HG03378 (cell line): Measurements from ENCODE around the gene EVX1.

Experiments
- ATAC-seq: cut with Tn5 transposase; IDR thresholded peaks from one replicate; pipeline ENCODE4 v1.9.1; 2021; ENCODE audit warnings: mild to moderate bottlenecking, moderate library complexity; ENCODE audit not compliant: unreplicated experiment

The EVX1 gene

DNA sequence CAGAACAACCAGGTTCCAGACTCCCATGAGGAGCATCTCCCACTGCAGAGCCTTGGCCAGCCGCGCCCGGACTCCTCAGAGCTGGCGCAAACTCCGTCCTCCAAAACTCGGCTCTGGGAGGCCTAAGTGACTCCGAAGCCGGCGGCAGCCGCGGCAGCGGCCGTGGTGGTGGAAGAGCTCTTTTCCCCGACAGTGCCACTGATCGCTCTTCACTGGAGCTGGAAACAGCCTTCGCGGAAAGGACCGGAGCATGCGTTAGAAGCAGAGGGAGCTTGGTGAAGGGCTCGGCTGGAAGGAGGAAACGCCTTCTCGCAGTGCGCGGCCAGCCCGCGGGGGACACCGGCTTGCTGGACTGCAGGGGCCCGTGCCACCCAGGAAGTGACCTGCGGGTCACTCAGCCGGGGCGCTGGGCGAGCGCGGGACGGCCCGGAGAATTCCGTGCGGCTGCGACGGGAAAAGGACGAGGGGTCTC, 37.7 kb upstream of the EVX1 start:
- no peak for ATAC-seq

DNA sequence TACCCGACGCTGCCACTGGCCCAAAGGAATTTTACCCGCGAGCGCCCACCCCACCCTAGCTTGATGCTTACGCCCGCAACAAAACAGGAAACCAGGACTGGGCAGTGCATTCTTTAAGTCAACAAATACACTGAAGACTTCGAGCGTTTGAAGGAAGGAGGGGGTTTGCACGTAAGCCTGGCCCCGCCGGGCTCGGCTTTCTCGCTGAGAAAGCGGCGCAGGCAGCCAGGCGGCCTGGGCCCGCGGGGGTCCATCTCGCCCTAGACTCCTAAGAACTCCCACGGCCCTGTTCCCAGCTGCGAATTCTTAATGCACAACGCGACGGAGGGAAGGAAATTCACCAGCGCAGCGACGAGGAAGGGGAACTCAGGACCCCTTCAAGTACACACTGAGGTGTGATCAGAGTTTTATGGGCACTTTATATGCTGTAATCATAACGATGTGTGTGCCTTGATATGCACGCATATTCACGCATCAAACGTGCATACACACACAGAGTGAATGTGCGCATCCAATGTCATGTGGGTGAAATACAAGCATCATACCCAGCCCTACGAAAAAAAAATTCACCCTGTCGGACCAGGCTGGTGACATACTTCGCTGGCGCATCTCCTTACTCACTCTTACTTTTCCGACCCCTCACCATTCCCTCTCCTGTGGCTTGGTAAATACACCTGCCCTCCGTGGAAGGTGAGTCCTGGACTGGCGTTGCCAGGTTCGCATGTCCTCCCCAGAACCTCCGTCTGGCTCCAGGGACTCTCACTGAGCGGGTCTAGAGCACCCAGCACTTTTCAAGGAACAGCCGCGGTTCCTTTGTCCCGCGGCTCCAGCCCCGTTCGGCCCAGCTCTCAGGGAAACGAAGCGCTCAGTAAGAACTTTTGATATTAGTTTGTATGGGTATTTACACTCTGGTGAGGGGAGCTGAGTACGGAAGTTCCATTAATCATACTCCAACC, 37.0 kb upstream of the EVX1 start:
- ATAC-seq, result no peak

DNA sequence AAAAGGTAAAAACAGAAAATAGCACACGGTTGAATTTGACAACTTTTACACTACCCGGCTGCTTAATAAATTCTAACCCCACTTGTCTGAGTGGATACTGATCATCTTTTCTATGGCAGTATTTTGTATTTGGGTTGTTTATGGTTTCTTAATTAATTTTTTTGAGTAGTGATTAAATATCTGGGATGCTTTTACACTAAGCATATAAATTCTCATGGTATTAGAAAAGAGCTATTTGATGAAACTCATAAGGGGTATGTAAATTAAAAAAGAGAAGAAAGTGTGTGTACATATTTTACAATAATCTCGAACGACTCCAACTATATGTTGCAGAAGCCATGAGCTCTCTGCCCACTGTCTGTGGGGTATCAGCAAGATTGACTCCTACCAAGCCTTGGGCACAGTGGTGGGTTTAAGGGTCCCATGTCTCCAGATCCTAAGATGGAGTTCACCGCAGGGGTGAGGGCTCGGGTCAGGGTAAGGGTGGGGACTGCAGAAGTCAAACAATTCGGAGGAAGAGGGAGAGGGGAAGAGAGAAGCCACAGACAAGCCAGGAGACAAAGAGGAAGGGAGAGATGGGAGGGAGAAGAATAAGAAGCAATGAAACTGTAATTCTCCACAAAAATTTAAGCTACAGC, 35.1 kb upstream of the EVX1 start:
- ATAC-seq, result no peak

DNA sequence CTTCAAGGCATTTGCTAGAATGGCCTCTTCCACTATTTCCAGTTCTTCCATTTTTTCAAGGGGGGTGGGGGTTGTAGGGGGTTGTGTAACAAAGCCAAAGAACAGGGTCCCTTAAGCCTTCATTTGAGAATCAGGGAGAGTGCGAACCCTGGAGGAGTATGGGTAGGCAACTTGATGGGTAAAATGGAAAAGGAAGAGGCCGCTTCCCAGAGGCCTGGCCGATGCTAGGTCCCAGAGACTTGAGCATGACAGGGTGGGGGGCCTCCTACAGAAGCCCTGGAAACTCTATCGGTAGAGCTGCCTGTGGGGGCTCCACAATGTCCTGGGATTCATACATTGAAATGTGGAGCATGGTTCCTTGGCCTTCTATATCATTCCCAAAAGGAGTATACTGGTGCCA, 33.6 kb upstream of the EVX1 start:
- ATAC-seq, result no peak

DNA sequence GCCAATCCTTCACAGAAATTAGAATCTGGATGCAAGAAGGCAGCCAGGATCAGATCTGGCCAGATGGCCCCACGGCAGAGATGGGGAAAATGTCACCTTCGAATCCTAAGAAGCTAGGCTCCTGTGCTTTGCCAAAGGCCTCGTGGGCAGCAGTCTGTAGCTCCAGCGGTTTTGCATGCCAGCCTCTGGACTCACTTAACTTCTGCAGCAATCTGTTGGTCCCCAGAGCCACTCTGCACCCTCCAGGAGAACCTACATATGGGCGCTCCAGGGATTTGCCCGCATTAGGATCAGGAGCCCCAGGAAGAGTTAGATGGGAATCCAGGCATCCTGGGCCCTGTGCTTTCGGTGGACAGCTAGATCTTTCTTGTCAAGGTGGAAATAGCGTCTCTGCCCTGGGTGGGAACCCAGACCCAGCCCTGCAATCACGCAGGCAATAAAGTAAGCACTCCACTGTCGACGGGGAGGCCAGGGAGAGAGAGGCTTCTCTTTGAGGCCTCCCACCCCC, 32.6 kb upstream of the EVX1 start:
- no peak for ATAC-seq

DNA sequence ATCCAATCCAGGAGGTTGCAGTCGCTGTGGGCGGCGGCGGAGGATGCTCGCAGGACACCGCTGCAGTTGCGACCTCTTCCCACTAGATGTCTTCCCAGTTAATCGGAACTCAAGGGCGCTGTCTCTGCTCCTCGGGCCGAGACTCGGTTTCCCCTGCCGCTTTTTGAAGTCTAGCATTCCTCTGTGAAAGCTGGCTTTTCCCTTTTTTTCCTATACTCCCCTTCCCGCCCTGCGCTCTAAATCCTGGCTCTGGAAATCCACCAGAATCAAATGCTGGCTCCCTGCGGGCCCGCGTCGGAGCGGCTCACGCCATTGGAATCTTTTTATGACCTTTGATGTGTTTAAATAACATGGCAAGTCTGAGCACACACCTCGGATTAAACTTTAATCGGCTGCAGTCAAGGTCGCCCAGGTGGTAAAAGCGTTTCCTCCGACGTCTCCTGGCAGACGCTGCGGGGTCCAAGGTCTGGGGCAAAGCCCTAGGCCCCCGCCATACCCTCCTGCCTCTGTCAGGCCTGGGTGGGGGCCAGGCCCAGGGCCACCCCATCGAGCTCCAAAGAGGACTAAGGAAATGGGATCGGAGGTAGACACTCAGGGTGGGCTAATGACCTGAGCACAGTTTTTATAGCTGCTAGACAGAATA, 32.0 kb upstream of the EVX1 start:
- ATAC-seq, result no peak

DNA sequence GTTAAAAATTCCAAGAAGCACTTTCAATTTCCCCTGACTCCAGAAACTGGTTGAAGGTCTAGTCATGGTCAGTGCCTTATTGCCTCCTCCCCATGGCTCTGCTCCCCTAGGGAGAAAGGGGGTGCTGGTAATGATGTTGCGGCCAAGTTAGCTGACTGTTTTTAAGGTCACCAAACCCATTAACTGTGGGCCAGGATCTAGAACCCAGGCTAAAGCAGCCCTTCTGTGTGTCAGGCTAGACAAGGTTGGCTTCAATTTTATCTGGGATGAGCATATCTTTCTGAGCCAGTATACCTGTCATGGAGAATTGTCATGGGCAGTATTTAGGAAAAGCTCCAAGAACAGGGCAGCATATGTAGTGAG, 31.5 kb upstream of the EVX1 start:
- ATAC-seq, result no peak

DNA sequence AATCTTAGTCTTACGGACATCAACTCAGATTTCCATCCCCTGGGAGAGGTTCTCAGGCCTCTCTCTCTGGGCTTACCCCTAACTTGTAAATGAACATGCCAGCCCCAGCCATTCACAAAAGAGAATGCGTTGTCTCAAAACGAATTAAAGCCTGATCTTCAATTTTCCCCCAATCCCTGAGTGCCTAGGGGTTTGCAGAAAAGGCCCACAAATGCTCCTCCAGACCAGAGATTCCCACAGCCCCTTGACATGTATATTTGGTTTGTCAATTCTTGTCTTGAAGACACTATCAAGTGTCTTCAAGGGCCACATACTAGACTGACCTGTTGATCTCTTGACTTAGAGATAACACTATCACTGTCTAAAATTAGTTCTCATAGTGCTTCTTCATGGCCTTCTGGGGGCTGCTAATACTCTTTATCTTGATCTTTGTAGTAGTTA, 30.8 kb upstream of the EVX1 start:
- no peak for ATAC-seq

DNA sequence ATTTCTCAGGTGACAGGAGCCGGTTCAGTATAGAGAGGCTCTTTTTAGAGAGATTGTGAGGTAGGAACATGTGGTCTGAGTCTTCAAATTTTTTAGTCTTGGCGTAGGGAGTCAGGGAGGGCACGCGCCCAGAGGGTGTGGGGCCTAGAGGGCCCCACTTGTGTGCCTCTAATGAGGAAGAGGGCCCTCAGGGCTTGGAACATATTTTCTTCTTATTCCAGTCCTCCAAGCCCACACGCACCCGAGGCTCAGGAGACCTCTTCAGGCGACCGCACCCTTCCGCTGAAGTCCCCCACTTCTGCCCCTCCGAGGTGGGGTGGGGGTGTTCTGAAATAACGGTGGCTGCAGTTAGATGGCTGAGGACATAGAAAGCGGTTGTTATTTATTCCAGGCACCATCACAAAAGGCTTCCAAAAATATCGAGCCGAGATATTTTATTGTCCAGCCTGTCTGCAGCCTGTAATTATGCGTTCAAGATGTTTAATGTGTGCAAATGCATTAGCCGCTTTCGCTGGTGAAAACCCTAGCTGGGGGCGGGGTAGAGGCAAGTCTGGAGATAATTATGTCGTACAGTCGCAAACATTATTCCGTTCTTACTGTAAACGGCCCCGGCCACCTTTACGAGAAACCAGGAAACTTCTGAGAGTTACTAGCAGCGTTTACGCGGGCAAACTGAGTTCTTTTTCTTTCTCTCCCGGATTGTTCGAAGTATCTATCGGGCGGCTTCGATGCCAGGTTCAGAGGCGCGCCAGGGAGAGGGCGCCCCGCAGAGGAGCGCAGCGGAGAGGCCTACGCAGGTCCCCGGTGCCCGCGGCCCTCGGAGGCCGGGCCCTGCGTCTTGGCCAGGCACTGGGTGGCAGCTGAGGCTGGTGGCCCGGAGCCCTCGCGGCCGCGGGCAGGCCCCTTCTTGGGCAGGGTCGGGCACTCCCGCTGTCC, 29.8 kb upstream of the EVX1 start:
- no peak for ATAC-seq

DNA sequence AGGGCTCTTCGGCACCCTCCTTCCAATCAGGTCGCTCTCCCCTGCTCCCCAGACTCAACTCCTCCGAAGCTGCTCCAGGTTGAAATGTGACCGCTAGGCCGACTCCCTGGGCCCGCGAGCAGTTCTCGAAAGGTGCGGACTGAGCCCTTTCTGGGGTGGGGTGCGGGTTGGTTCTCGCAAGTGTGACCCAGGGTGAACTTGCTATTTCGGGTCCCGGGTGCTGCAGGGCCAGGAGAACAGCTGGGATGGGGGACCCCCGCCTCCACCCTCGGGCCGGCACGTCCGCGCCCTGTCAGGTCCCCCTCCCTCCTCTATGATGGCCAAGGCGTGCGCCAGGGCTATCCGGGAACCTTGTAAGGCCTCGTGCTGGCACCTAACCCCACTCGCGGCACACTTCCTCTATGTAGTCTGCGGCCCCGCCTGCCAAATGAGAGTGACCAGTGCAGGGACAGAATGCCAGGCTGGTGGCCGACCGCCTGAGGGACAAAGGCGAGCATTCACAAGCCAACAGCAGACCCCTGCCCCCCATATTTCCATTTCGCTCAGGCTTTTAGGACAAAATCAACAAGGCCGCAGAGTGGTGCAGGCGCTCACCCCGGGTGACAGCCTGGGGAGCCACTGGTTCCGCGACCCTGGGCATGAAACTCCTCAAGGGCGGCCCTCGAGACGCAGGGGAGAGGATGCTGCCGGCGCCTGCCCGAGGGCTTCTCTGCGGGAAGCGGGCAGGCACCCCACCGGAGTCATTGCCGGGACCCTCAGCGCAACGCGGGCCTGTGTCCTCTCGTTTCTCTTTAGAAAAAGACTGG, 29.0 kb upstream of the EVX1 start:
- no peak for ATAC-seq

DNA sequence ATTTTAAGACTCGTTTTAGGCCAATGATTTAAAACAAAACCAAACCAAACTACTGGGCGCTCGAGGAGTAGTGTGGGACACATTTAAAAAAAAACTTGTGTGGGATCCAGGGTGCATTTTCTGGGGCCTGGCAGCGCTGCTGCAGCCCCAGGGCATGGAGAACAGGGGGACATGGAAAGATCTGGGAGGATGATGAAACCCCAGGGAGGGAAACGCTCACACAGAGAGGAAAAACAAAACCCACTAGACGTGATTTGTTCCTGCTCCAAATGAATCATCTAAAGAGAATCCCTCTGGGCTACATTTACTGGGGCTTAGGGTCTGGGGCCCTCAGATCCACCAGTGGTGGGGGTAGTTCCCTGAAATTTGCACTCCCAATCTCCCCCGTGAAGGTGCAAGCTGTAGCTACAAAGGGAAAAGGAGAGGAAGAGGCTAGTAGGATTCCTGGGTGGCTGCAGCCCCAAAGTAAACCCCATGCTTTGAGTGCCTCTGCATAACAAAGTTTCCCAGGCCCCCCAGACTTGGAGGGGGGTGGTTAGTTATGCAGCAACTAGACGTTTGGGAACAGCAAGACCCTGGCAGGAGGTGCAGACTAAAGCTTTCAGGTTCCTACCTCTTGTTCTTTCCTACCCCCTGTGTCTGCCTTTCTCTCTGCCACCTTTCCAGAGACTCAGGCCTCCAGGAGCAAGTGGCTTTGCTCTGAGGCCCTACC, 28.2 kb upstream of the EVX1 start:
- no peak for ATAC-seq

DNA sequence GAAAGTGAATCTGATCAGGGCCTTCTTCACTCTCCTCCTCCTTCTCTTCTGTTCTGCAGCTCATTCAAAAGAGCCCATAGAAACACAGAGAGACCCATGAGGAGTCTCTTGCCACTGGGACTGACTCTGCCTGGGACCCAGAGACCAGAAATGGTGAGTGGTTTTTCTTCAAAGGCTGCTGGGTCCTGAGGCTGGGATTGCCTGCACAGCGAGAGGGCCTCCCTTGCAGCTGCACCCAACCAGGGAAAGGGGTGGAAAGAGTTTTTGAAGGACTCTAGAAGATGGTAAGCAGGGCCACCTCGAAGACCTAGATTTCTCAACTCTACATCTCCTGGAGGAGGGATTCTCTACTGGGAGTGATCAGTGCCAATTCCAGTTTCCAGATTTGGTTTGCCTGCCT, 27.2 kb upstream of the EVX1 start:
- ATAC-seq, result no peak

DNA sequence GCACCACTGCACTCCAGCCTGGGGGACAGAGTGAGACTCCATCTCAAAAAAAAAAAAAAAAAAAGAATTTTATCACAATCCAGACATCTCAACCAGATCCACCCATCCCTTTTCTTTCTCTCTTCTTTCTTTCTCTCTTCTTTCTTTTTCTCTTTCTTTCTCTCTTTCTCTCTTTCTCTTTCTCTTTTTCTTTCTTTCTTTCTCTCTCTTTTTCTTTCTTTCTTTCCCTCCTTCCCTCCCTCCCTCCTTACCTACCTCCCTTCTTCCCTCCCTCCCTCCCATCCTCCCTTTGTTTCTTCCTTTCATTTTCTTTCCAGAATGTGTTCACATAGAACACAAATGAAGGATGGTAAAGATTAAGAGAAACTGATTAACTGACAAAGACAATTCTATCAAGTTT, 24.7 kb upstream of the EVX1 start:
- no peak for ATAC-seq

DNA sequence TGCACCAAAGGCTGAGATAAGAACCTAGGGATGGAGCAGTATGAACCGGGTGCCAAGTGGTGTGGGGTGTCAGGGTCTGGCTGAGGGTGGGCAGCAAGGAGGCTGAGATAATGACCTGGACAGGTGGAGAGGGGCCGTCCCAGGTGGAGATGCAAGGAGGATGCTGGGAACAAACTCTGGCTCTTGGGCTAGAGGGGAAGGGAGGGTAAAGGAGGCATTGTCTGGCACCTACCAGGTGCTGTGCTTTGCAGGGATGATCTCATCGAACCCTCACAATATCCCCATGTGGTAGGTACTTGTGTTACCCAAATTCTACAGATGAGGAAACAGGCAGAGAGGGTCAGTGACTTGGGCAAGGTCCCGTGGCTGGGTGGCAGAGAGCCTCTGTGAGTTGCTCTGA, 22.8 kb upstream of the EVX1 start:
- no peak for ATAC-seq

DNA sequence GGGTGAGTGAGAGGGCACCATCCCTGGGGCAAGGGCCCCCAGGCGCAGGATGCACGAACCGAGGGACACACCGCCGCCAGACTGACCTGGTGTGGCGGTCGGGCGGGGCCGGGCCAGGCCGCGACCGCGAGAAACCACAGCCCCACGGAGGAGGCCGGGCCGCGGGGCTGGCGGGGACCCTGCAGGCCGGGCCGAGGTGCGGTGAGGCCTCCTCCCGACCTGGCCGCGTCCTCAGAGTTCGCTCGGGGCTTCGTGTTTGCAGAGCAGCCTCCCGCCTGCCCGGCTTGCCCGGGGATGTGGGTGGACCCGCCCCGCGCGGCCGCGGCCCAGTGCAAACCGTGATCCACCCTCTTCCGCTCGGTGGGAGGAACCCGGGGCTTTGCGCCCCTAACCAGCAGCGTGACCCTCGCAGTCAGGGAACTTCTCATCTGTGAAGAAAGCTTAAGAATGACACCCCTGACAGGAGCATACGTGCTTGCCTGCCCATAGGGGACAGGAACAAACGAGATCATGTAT, 22.1 kb upstream of the EVX1 start:
- ATAC-seq, result no peak

DNA sequence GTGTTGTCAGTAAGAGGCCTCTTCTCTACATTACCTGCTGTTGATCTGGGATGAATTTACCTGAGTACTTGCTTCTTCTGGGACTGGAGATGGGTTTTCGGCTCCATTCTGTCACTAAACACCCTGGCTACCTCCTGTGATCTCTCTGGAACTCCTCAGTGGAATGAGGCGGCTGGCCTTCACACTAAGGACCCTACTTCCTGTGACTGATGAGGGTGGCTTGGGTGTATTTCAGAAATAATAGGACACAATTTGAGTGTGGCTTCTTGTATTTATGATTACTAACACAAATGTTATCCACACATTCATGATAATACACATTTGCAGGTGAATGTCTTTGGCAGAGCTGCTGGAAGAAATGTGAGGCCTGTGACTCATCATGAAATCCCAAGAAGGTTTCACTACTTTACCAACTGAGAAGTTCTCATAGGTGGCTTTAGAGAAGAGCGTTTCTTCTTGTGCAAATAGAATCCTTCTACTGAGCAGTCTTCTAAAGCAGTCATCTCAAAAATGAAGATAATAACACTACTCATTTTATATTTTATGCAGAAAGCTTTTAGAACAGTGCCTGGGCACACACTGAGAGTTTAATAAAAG, 21.3 kb upstream of the EVX1 start:
- ATAC-seq, result no peak

DNA sequence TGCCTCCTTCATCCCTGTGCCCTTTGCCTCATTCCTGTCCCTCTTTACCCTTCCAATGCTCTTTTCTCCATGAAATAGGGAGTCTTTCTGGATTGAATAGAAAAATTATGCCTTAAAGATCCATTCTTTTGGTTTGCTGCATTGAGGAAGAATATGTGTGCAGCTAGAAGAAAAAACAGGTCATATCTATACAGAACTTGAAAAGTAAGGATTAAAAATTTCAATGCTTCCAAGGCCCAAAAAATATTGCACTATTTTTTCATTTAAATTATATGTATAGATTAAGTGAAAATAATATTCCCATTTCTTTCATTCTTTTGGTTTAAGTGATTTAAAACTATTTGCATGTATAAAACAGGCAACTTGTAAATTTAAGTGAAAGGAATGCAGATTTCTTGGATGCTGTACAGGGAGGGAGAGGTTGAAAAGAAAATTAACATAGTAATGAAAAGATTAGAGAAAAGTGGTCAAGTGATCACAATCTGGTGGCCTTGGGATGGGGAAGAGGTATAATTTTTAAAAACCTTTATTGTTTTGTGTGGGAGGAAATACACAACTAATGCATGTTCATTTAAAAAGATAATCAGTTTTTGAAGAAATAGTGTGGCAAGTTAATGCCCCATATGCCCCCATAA, 18.5 kb upstream of the EVX1 start:
- ATAC-seq, result no peak
